CD4-positive, alpha-beta T cell treated with Interferon alpha-2 for 1 hour (primary cell): ENCODE data around the gene DMBT1.

Source experiments
- DNase-seq, 2 donors: peaks; one replicate each; pipeline ENCODE4 v3.0.0-alpha.2; 2020 to 2022

The DMBT1 gene

DNA sequence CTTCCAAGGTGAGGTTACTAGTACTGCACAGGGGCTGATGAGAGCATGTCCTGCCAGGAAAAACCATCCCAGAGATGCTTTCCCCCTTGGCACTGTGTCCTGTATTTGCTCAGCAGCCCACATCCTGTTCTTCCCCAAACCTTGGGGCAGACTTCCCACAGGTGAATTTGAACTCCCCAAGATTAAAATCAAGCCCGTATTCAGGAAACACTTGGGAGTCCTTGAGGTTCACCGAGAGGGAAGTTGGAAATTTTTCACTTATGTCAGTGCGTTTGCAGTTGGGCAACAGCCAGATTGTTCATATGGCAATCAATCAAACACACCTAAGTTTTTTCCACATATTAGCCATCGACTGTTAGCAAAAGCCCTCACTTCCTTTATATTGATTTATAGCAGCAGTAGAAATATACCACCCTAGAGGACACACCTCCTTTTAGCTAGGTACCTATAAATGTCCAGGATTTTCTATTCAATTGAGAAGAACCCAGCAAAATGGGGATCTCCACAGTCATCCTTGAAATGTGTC is at the start of gene DMBT1:
Gene DMBT1 (plus strand): TSS at position 476 of the 526 bp plus-strand sequence. CDS start 17 bp downstream, at position 493.
- DNase-seq: no peak

DNA sequence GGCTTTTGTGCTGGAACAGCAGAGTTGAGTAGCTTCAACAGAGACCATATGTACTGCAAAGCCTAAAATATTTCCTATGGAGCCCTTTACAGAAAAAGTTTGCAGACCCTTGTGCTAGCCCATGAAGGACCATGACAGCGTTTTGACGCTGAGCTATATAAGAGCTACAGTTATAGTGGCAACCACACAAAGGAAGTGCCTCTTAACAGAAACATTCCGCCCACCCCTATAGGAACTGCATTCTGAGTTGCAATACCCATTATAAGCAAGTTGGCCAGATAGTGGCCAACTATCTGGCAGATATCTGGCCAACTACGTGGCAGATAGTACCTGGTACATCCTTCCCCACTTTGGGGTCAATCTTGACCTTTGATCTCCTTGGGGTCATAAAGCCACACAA is 47.5 kb upstream of the DMBT1 start:
- no peak for DNase-seq

DNA sequence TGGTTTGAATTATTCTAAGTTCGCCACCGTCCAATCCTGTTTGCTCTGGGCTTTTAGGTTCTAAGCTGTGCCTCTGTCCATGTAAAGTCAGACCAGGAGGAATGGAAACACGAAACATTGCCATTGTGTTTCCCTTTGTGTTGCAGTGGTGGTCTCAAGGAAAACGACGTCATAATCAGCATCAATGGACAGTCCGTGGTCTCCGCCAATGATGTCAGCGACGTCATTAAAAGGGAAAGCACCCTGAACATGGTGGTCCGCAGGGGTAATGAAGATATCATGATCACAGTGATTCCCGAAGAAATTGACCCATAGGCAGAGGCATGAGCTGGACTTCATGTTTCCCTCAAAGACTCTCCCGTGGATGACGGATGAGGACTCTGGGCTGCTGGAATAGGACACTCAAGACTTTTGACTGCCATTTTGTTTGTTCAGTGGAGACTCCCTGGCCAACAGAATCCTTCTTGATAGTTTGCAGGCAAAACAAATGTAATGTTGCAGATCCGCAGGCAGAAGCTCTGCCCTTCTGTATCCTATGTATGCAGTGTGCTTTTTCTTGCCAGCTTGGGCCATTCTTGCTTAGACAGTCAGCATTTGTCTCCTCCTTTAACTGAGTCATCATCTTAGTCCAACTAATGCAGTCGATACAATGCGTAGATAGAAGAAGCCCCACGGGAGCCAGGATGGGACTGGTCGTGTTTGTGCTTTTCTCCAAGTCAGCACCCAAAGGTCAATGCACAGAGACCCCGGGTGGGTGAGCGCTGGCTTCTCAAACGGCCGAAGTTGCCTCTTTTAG is 46.3 kb upstream of the DMBT1 start:
- DNase-seq: no peak

DNA sequence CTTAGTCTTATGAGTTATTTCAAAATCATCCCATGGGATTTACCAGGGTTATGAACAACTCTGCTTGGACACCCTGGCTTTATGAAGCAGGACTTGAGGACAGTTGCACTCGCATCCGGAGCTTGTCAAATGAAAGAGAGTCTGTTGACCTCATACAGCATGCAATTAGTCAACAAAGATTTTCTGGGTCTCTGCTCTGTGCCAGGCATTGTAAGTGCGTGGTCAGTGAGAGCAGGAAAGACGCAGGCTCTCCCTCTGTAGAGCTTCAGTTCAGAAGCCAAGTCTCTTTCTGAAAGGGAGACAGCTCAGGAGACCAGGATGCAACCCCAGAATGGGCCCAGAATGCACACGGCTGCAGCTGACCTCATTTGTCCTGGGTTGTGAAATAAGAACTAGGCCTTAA is 45.5 kb upstream of the DMBT1 start:
- no peak for DNase-seq

DNA sequence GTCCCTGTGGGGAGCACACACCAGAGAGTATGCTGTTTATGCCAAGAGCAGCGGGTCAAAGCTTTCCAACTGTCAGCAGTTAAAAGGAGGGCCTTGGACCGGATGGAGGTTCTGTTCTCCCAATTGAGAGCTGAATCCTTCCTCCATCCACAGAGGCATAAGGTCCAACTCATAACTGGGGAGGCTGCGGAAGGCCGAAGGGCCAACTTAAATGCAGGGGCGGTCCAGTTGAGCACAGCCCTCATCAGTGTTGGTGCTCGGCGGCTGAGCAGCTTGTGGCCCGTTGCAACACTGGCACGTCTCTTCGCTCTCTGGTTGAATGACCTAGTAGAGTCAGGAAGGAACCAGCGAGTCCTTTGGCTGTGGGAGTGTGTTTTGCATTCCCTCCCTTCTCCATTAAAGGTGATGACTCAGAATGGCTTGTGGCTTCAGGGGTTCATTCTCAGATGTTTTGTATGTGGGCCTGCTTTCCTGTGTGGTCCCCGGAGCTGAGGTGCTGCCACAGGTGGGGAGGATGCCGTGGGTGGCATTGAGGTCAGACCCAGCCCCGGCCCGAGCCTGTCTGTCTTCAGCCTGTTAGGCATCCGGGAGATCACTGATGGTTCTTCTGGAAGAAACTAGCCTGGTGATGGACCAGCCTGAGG is 44.8 kb upstream of the DMBT1 start:
- DNase-seq: peak; percentile 19 to 63

DNA sequence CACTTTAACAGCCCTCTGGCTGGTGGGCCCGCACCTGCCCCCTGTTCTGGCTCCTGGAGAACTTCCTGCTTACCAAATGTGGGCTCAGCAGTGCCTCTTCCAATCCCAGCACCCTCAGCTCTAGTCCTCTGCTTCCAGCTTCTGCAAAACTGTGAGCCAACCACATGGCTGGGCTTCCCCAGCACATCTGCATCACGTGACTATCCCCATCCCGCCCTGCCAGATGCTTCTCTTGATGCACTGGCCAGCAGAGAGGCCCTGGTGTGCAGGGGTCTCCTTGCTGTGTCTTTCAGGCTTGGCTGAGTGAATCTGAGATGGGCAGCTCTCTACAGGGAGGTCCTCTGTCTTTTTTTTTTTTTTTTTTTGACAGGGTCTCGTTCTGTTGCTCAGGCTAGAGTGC is 43.8 kb upstream of the DMBT1 start:
- DNase-seq: no peak

DNA sequence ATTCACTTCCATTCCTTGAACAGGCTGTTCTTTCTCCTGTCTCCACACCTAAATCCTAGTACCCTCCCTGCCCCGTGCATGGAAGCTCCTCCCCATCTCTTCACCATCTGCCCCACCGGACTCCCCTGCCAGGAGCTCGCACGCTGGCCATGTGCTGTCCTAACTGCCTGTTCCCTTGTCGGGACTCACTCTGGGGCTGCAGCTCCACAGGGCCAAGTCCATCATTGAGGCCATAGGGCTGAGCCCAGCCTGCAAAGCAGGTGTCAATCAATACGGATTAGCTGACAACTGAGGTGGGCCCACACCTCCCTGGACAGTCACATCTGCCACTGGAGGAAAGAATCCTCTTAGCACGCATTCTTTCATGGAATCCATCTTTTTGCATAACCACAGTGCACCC is 41.4 kb upstream of the DMBT1 start:
- DNase-seq: no peak

DNA sequence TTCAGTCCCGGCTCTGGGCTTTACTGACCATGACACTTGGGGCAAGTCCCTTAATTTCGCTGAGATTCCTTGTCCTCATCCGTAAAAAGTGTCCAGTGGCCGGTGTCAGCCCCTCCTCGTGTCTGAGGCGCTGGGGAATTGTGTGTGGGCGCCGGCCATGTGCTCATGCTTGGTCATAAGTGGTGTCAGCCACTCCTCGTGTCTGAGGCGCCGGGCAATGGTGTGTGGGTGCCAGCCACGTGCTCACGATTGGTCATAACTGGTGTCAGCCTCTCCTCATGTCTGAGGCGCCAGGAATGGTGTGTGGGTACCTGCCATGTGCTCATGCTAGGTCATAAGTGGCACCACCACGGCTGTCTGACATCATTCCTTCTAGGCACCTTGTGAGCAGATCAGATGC is 40.7 kb upstream of the DMBT1 start:
- no peak for DNase-seq

DNA sequence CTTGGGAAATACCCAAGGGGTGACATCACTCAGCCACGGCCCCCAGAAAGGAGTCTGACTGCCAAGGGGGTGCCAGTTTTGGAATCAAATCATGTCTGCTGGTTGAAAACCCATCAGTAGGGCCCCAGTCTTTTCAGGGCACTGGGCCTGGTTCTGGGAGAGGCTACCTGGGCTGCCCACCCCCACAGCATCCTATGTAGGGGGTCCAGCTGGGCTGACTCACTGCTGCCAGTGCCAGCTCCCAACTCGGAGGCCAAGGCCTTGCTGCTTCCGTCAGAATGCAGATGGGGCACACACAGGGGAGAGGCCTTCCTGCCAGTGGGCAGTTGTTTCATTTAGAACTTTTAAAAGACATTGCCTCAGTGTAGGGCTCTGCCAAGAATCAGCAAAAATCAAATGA is 39.5 kb upstream of the DMBT1 start:
- DNase-seq: no peak

DNA sequence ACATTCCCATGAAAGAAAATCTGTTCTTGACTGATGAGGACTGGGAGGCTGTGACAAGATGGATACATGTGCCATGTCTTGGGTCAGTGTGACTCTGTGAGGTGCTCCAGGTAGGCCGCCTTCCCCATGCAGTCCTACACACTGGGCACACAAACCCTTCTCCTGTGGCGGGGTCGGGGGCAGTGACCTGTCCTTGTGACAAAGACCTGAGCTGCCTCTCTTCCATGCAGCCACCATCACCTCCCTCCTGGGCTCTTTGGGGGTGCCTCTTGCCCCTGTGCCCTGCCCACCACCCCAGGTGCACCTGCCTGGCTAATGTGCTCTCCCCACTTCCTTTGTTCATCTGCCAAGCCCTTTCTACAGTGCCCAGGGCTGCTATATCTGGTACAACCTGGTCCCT is 35.7 kb upstream of the DMBT1 start:
- no peak for DNase-seq

DNA sequence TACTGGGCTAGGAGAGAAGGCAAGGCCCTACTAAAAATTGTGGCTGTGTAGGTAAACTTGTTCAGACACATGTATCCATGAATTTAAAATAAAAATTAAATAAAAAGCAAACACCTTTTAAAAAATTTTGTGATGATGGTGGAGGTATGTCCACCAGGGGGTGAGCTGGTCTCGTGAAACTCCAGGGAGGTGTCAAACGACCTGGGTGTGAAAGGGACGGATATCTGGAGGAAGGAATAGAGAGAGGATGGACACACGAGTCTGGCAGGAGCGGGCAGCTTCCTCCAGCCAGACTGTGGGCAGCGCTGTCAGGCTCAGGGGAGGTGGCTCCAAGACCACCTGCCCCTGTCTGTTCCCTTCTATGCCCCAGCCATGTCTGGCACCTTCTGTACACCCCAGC is 34.8 kb upstream of the DMBT1 start:
- DNase-seq: peak in 1 of 2 donors; percentile 49

DNA sequence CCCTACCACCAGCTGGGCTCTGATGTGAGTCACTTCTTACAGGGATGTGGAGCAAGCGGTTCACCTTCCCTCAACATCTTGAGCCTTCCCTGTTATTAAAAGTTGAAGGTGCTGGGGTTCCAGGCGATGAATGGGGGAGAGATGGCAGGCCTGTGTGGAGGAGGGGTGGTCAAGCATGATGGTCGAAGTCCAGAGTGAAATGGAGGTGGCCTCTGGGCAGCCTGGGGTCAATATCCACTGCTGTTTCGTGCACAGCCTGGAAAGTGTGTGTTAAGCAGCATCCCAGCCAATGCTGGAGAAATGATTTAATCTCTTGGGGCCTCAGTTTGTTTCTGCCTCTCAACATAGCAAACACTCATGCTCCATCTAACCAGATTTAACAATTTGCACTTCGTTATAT is 33.7 kb upstream of the DMBT1 start:
- DNase-seq: no peak

DNA sequence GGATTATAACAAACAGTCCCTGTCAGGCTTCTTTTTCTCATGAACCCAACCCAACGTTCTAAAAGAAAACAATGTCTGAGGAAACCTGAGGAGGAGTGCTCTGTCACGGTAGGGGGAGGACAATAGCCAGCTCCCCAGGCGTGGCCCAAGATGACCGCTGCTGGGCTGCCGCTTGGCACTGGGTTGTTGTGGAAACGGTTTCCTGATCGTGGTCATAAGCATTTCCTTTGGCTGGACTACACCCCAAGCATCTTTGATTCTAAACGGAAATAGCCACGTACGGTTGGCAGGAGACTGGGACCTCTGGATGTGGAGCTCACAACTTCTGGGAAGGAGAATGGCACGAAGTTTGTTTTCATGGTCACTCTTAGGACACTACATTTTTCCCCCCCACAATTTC is 30.4 kb upstream of the DMBT1 start:
- DNase-seq: no peak

DNA sequence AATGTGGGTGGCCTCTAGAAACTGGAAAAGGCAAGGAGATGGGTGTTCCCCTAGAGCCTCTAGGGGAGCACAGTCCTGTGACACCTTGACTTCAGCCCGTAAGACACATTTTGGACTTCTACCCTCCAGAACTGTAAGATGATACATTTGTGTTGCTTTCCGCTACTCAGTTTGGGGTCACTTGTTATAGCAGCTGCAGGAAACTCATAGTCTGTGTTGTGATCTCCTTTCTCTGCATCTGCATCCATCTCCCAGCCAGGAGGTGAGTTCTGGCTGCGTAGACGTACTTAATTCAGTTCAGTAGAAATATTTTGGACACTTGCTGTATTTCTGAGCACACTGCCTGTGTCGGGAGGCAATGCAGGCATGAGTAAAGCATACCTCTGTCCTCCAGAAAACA is 29.3 kb upstream of the DMBT1 start:
- DNase-seq: no peak

DNA sequence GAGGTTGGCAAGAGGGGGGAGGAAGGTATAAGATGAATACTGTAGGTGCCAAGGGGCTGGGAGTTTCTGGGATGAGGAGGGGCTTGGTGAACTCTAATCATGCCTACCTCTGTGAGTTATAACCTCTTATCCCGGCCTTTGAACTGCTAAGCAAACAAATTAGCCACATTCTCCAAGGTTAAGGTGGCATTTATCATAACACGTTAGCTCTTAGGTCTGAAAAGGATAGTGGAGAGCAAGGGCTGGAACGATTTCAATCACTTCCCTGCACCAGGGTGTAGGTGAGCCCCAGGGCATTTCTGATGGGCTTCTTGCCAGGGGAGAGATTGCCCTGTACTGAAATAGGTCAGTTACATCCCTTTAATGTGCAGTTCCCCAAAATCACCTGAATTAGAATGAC is 28.6 kb upstream of the DMBT1 start:
- DNase-seq: no peak

DNA sequence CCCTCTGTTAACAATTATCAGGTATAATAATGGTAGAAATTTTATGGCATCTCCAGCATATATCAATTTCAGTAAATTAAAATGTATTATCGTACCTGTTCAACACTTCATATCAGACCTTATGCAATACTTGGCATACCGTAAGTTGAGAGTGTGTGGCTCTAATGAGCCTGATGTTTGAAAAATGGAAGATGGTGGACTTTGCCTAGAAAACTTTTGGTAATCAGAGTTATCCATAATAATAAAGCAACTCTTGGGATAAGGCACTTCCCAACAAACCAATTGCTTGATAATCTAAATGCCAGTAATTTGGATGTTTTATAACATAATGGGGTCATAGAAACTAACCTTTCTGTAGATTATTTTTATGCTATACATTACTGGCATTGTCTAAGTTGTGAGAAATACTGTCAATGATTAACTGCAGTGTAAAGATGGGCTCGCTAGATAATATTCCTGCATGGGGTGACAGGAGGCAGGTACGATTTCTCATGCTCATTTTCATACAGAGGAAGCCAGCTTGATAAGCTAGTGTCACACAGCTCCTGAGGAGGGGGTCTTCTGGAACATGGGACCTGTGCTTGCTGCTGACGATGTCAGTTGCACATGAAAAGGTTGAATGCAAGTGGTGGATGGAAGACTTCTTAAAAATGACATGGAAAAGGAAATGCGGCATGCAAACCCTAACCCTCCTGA is 27.8 kb upstream of the DMBT1 start:
- DNase-seq: no peak

DNA sequence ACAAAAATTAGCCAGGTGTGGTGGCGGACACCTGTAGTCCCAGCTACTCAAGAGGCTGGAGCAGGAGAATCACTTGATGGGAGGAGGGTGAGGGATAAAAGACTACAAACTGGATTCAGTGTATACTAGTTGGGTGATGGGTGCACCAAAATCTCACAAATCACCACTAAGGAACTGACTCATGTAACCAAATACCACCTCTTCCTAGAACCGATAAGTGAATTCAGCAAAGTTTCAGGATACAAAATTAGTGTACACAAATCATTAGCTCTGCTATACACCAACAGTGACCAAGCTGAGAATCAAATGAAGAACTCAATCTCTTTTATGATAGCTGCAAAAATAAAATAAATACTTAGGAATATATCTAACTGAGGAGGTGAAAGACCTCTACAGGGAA is 23.0 kb upstream of the DMBT1 start:
- no peak for DNase-seq

DNA sequence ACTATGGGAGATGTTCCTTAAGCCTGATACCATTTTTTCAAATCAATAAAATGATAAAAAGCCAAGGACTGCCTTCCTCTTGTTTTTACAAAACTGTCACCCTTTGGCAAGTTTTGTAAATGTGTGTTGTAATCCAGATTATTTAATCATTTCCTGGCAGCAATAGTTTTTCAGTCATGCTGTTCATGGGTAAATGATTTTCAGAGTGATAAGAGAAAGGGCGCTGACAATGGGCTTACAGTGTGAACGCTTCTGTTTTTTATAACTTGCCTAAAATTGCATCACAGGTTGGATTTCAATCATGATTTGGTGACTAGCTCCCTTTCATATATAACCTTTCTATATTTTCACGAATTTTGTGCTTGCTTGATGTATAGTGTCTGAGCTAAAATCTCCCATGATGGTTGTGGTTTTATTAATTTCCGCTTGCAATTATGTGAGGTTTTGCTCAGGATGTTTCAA is 19.0 kb upstream of the DMBT1 start:
- DNase-seq: peak in 1 of 2 donors; percentile 38

DNA sequence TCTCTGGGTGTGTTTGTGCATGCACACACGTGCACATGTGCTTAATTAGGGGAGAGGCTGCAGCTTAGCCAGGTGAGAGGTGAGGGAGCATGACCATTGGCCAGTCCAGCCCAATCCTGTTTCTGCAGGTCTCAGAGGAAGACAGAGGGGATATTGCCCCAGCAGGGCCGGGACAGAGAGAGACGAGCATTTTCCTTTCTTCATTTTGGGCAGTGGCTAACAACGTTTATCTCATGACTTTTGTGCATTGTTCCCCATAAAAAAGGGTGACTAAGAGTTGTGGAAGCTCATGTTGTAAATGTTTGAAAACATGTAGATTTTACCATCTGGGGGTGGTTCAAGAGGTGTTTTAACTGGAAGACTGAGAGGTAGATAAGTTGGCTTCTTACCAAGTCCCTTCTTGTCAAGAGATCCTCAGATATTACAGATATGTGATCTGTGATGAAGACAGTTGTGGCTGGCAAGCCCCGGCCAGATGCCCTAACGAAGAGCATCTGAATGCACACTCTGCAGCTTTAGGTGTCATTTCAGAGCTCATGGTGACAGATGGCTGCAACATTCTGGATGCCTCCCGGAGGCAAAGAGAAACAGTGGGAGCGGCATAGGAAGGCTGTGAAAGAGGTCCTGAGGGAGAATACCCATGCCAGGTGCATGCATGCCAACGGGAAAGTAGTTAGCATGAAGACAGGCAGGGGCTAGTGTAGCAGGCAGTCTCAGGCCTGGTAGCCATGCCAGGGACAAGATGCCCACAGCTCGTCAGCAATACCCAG is 16.7 kb upstream of the DMBT1 start:
- DNase-seq: no peak

DNA sequence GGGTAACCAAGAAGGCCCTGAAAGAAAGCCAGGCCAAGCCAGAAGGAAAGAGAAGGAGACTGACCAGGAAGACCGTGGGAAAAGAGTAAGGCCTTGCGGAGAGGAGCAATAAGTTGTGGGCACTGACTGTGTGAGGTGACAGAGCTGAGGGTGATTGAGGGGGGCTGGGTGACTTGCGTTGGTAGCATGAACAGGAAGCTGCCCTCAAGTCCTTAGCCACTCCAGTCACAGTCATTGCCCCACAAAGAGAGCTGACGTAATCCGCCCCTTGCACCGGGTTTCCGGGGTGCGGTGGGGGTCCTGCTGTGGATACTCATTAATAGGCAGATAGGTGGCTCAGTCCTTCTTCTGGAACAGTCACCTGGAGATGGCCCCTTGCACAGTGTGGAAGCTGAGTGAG is 16.1 kb upstream of the DMBT1 start:
- DNase-seq: peak; percentile 28 to 49

DNA sequence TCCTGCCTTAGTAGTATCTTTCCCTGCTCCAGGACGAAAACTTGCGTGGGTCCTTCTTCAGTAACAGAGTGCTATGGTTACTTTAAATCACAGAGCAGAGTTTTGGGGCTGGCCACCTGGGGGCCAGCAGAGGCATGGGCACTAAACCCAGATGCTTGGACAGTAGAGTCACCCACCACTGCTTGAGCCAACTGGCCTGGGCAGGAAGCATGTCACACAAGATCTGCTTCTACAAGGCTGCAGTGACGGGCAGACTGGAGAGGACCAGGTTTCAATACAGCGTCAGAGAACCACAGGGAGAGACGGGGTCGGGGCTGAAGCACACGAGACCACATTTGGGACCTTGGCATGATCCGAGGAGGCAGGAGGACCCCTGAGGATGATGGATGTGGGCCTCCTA is 14.3 kb upstream of the DMBT1 start:
- no peak for DNase-seq

DNA sequence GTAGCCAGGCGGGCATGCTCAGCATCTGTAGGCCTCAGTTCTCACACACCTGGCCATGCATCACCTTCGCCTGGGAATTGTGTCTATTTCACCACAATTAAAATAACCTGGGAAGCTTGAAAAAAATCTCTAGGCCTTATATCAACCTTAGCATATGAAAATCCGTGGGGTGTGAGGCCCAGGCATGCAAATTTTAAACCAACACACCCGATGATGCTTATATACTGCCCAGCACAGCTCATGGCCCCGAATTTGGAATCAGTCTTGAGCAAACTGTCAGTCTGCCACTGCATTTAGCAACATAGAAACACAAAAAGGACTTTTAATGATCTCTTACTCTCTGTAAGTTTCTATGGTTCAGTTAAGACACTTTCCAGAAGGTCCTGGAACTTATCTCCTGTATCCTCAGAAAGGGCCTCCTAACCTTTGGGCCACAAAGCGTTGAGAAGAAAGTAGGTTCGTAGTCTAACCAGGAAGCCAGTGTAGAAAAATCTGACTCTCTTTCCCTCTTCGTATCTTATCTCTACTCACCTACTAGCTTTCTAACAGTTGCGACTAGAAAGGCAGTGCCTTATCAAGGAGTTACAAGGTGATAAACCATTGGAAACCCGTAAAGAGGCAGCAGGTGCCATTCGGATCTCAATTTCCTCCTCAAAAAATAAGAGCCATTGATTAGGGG is 12.0 kb upstream of the DMBT1 start:
- no peak for DNase-seq
